GM18511 (cell line): ENCODE results near the gene MCU.

Source experiments
- ATAC-seq: cut with Tn5 transposase; IDR thresholded peaks from one replicate; pipeline ENCODE4 v1.9.1; 2021; ENCODE audit warnings: mild to moderate bottlenecking, moderate library complexity; ENCODE audit not compliant: unreplicated experiment

MCU gene

GRCh38 chr10:72831696-72832409 lies 139.9 kb downstream of the MCU start:
- no peak for ATAC-seq

GRCh38 chr10:72832701-72833100 lies 140.8 kb downstream of the MCU start:
- no peak for ATAC-seq

GRCh38 chr10:72834183-72834825 lies 142.4 kb downstream of the MCU start:
- ATAC-seq: no peak

- ATAC-seq: no peak
Measured at GRCh38 chr10:72840319-72840718, 148.4 kb downstream of the MCU start.

- no peak for ATAC-seq
Measured at GRCh38 chr10:72841487-72841886, 149.5 kb downstream of the MCU start.

GRCh38 chr10:72842164-72842563 lies 150.2 kb downstream of the MCU start:
- no peak for ATAC-seq

GRCh38 chr10:72846238-72846637 lies 154.3 kb downstream of the MCU start:
- no peak for ATAC-seq

GRCh38 chr10:72847681-72848080 lies 155.7 kb downstream of the MCU start:
- ATAC-seq: no peak

GRCh38 chr10:72850861-72851260 lies 158.9 kb downstream of the MCU start:
- ATAC-seq: no peak

- no peak for ATAC-seq
Measured at GRCh38 chr10:72851509-72851908, 159.6 kb downstream of the MCU start.

- ATAC-seq: no peak
Measured at GRCh38 chr10:72852508-72852907, 160.6 kb downstream of the MCU start.

GRCh38 chr10:72855129-72855528 lies 163.2 kb downstream of the MCU start:
- no peak for ATAC-seq

GRCh38 chr10:72855790-72856189 lies 163.8 kb downstream of the MCU start:
- ATAC-seq: no peak

- ATAC-seq: no peak
Measured at GRCh38 chr10:72858067-72858466, 166.1 kb downstream of the MCU start.

GRCh38 chr10:72862957-72863356 lies 171.0 kb downstream of the MCU start:
- ATAC-seq: no peak

- ATAC-seq: no peak
Measured at GRCh38 chr10:72875250-72876055, 183.5 kb downstream of the MCU start.

- no peak for ATAC-seq
Measured at GRCh38 chr10:72879245-72879644, 187.3 kb downstream of the MCU start.

- ATAC-seq: no peak
Measured at GRCh38 chr10:72881291-72881690, 189.3 kb downstream of the MCU start.

- ATAC-seq: no peak
Measured at GRCh38 chr10:72883861-72884260, 191.9 kb downstream of the MCU start.

- ATAC-seq: no peak
Measured at GRCh38 chr10:72885953-72886352, 194.0 kb downstream of the MCU start.

GRCh38 chr10:72886621-72887020 lies 194.7 kb downstream of the MCU start:
- ATAC-seq: no peak

GRCh38 chr10:72887043-72887442 lies 195.1 kb downstream of the MCU start:
- no peak for ATAC-seq
